GM18870 (cell line): ENCODE results near the gene POLR2E.

Experiments
- ATAC-seq: cut with Tn5 transposase; IDR thresholded peaks from one replicate; pipeline ENCODE4 v1.9.1; 2021; ENCODE audit warnings: moderate library complexity; ENCODE audit not compliant: unreplicated experiment

Gene POLR2E

DNA sequence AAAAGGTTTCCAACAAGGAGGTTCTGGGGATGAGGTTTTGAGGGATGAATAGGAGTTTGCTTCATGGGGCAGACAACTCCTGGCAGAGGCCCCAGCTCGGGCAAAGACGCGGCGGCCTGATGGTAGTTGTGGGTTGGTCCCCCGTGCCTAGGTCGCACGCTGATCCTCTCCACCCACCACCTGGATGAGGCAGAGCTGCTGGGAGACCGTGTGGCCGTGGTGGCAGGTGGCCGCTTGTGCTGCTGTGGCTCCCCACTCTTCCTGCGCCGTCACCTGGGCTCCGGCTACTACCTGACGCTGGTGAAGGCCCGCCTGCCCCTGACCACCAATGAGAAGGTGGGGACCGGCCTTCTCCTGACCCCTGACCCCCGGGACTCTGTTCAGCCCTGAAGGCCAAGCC lies 43.4 kb downstream of the POLR2E start:
- no peak for ATAC-seq

DNA sequence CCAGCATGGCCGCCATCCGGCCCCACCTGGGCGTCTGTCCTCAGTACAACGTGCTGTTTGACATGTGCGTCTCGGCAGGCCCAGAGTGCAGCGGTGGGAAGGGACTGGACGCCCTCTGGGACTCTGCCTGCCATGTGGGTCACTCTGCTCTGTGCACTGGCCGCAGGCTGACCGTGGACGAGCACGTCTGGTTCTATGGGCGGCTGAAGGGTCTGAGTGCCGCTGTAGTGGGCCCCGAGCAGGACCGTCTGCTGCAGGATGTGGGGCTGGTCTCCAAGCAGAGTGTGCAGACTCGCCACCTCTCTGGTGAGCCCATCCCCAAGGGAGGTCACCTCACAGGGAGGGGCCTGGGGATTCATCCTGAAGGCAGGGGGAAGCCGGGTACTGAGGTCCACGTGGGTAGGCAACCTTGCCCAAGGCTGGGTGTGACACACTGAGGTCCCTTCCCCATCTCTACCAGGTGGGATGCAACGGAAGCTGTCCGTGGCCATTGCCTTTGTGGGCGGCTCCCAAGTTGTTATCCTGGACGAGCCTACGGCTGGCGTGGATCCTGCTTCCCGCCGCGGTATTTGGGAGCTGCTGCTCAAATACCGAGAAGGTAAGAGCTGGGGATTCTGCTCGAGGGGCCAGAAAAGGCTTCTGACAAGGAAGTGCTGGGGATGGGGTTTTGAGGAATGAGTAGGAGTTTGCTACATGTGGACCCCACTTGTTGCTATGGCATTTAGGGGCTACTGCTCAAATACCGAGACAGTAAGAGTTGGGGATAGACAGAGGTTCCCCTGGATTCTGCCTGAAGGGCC lies 44.0 kb downstream of the POLR2E start:
- ATAC-seq = no peak

DNA sequence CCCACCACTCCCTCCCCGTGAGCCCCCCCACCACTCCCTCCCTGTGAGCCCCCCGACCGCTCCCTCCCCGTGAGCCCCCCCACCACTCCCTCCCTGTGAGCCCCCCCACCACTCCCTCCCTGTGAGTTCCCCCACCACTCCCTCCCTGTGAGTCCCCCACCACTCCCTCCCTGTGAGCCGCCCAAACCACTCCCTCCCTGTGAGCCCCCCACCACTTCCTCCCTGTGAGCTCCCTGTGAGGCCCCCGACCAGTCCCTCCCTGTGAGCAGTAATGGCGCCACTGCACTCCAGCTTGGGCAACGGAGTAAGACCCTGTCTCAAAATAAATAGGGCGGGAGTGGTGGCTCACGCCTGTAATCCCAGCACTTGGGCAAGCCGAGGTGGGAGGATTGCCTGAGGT lies 45.4 kb downstream of the POLR2E start:
- ATAC-seq = no peak

DNA sequence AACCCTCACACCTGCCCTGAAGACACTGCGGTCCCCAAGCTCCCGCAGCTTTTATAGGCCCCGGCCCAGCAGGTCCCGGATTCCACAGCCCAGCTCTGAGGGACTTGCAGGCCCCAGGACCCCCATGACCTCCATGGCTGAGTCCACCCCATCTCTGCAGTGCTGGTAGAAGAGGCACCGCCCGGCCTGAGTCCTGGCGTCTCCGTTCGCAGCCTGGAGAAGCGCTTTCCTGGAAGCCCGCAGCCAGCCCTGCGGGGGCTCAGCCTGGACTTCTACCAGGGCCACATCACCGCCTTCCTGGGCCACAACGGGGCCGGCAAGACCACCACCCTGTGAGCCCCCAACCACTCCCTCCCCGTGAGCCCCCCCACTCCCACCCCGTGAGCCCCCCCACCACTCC lies 46.1 kb downstream of the POLR2E start:
- no peak for ATAC-seq

DNA sequence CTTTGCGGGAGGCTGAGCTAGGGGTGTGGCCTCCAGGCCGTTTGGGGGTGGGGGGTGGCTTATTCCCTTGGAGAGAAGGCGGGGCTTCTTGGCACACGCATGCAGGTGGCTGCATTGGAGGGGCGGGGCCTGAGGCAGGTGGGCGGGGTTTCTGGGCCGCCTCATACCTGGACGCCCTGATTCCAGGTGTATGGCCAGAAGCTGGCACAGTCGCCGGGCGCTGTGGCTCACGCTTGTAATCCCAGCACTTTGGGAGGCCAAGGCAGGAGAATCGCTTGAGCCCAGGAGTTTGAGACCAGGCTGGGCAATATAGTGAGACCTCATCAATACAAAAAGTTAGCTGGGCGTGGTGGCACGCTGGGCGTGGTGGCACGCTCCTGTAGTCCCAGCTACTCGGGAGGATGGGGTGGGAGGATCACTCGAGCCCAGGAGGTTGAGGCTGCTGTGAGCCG lies 47.5 kb downstream of the POLR2E start:
- ATAC-seq = no peak

DNA sequence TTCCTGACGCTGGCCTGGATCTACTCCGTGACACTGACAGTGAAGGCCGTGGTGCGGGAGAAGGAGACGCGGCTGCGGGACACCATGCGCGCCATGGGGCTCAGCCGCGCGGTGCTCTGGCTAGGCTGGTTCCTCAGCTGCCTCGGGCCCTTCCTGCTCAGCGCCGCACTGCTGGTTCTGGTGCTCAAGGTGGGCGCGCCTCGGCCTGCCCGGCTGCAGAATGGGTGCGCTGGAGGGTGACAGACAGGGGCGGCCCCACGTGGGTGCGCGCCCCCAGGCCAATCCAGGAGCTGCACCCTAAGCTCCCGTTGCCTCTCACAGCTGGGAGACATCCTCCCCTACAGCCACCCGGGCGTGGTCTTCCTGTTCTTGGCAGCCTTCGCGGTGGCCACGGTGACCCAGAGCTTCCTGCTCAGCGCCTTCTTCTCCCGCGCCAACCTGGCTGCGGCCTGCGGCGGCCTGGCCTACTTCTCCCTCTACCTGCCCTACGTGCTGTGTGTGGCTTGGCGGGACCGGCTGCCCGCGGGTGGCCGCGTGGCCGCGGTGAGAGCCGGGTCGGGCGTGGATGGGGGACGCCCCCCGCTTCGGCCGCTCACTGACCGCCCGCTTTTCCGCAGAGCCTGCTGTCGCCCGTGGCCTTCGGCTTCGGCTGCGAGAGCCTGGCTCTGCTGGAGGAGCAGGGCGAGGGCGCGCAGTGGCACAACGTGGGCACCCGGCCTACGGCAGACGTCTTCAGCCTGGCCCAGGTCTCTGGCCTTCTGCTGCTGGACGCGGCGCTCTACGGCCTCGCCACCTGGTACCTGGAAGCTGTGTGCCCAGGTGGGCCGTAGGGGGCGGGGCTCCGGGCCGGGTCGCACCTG lies 48.1 kb downstream of the POLR2E start:
- ATAC-seq = no peak

DNA sequence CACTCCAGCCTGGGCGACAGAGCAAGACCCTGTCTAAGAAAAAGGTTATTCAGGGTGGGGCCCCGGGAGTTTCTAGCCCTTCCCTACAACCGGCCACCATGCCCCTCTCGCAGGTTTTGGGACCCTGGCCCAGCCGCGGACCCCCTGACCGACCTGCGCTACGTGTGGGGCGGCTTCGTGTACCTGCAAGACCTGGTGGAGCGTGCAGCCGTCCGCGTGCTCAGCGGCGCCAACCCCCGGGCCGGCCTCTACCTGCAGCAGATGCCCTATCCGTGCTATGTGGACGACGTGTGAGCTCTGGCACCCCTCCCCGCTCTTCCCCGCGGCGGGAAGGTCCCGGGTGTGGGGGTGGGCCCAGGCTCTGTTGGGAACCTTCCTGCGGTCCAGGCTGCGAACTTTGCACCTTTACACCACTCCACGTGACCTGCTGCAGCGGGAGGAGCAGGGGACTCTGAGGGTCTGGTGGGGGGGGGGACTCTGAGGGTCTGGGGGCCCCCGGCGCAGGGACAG lies 49.0 kb downstream of the POLR2E start:
- ATAC-seq = no peak

DNA sequence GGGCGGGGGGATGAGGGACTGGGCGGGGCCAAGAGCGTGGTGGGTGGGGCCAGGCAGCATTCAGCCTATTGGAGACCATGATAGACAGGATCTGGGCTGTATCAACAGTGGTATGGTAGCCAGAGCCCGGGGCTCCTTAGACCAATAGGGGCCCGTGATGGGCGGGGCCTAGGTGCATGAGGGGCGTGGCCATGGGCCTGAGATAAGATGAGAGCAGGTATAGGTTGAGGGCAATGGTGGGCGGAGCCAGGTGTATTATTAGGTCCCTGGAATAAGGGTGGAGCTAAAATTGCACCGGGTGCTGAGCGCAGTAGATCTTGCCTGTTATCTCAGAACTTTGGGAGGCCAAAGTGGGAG lies 50.0 kb downstream of the POLR2E start:
- ATAC-seq = no peak

DNA sequence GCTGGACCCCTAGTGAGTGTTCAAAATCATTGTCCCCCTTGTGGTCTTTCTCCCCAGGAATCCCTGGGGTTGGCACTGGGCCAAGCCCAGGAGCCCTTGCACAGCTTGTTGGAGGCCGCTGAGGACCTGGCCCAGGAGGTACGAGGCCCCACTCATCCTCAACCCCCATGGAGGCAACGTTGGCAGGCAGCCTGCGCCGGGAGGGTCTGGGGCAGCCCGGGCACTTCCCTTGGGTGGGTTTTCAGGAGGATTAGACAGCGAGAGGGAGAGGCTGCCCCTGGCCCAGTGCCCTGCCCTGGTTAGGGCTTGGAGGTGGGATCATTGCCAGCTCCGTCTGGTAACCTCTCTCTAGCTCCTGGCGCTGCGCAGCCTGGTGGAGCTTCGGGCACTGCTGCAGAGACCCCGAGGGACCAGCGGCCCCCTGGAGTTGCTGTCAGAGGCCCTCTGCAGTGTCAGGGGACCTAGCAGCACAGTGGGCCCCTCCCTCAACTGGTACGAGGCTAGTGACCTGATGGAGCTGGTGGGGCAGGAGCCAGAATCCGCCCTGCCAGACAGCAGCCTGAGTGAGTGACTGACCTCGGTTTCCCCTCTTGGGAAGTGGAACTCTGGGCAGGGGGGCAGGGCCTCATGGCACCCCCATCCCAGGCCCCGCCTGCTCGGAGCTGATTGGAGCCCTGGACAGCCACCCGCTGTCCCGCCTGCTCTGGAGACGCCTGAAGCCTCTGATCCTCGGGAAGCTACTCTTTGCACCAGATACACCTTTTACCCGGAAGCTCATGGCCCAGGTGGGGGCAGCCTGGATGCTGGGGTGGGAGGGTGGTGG lies 52.3 kb downstream of the POLR2E start:
- ATAC-seq = no peak

DNA sequence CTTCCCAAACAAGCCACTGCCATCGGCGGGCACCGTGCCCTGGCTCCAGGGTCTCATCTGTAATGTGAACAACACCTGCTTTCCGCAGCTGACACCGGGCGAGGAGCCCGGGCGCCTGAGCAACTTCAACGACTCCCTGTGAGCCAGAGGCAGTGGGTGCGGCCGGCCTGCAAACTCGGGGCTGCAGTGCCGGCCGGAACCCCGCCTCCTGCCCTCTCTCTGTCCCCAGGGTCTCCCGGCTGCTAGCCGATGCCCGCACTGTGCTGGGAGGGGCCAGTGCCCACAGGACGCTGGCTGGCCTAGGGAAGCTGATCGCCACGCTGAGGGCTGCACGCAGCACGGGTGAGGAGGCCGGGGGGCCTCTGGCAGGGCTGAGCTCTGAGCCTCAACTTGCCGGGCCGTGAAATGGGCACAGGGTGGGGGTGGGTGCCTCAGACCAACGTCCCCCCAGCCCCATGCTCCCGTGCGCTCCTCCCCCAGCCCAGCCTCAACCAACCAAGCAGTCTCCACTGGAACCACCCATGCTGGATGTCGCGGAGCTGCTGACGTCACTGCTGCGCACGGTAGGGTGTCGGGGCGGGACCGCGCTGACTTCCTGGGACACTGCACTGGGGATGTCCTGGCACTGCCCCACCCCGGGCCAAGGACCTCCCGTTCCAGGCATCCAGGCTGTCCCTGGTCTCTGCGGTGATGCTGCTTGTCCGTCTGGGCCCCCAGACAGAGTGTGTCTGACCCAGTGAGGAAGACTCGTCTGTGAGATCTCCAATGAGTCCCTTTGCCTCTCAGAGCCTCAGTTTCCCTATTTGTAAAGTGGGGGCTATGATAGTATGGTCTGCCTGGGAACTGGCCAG lies 53.1 kb downstream of the POLR2E start:
- ATAC-seq = no peak

DNA sequence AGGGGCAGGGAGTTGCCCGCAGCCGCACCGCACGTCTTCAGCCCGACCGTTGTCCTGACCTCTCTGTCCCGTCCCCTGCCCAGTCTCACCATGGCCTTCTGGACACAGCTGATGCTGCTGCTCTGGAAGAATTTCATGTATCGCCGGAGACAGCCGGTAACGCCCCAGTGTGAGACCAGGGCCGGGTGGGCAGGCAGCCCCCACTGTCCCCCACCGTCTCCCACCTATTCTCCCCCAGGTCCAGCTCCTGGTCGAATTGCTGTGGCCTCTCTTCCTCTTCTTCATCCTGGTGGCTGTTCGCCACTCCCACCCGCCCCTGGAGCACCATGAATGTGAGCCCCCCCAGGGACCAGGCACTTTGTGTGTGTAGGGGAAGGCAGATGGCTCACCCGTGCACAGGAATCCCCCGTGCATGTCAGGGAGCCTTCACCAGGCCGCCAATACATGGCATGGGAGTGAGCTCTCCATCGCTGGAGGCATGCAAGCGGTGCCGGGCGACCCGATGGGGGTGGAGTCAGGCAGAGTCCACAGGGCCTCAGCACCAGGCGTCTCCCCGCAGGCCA lies 53.8 kb downstream of the POLR2E start:
- ATAC-seq = no peak

DNA sequence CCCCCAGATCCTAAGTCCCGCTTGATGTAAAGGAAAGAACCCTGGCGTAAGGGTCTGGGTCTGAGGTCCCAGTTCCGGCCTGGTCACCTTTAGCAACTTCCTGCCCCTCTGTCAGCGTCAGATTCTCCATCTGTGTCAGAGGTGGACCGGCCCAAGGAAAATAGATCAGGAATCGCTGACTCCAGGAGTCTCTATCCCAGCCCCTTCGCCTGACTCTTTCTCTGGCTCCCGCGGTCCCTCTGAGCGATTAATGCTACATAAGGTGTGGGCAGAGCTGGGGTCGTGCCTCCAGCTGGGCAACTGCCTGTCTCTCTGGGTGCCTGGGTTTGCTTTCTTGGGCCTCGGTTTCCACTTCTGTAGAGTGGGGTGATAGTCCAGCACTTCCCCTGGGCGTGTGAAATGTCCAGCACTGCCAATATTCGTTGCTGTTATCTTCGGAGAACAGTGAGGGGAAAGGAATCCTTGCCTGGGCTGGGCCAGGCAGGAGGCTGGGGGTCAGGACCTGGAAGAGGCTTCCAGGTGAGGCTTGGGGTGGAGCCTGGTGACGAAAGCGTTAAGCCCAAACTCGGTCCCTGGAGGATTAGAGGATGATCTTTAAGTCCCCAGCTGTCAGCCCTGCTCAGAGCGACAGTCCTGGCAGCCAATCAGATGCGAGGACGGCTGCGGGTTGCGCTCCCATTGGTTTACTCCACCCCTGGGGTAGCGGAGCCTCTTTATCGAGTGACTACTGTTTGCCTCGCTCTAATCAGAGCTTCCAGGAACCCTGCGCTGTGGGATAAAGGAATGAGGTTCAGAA lies 54.5 kb downstream of the POLR2E start:
- ATAC-seq = peak; percentile 33

DNA sequence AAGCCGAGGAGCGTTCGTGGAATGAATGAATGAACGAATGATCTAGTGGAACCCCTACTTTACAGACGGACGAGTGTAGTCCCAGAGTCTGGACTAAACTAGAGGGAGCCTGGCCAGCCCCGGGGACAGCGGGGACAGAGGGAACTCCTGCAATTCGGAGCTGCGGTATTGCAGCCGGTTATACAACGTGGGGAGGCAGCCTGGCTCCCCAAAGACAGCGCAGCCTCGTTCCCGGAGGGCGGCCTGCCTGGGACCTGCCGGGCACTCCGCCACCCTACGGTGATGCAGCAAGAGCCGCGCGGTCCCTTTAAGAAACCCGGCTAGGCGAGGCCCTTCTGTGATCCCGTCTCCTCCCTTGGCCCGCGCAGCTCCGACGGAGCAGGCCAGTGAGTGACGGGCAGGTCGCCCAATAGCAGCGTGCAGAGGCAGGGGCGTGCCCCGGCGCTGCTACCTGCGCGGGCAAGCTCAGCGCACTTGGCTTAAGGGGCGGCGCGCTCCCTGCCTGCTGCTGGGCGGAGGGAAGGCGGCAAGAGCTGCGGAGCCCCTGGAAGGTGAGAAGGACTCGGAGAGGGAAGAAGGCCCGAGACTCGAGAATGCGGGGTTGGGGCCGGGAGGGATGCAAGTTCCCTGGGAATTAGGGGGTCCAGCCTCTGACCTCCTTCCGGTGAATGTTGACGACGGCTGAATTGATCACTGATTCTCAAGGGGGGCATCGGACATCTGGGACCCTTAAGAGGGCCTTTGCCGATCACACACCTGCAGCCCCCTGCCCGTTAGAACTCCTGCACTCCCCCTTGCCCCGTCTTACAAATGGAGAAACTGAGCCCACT lies 55.3 kb downstream of the POLR2E start, which contains the start of gene ABCA7:
Gene ABCA7, plus strand, starts transcription at position 462 of the 830 bp plus-strand sequence. CDS start 1,255 bp downstream, outside the sequence.
- ATAC-seq = peak; percentile 33

DNA sequence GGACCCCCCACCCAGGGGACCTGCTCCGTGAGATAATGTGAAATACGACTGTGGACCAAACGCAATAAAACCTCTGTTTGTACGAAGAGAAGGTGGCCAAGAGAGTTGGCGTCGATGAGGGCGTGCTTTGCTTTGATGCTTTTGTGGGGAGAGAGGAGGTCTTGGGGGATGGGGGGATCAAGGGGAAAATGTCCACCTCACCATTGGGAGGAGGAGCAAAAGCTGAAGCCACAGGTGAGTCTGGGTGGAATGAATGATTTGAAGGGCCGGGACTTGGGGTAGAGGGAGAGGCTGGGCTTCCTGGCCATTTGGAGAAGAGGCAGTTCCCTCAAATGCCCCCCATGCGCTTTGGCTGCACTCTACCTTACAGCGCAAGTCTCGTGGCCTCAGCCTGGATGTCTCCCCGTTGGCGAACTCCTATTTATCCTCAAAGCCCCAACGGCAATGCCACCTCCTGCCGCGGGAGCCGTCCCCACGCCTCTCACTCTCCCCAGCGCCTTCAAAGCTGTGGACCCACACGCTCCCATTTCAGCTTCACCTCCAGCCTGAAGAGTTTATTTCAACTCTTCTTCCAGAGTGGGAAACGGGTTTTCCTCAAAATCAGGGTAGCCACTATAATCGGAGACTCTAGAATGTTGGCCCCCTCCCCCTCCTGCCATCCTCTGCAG lies 56.1 kb downstream of the POLR2E start:
- ATAC-seq = no peak

DNA sequence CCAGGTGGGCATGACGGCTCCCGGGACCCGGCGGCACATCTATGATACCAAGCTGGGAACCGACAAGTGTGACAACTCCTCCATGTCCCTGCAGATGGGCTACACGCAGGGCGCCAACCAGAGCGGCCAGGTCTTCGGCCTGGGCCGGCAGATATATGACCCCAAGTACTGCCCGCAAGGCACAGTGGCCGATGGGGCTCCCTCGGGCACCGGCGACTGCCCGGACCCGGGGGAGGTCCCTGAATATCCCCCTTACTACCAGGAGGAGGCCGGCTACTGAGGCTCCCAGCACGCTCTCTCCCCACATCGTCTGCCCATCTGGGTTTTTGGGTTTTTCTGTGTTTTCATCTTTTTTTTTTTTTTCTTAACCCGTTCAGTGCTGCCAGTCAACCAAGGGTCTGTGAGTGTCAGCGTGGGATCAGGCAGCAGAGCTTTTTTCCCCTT lies 57.5 kb downstream of the POLR2E start:
- no peak for ATAC-seq
